Stimulated activated CD4-positive, alpha-beta T cell treated with anti-CD3 and anti-CD28 coated beads, Interleukin-12 subunit alpha, Interleukin-12 subunit beta, amount 100 ng/mL, for 4 hours (primary cell): ENCODE results near the gene NUP43.
"Not testable (repeated sequence)": the region's sequence is repeated elsewhere in the genome, so short reads cannot be mapped to it uniquely, and the experiment has no call there.

Source experiments
- DNase-seq: peaks from one replicate; pipeline ENCODE4 v3.0.0-alpha.2; 2020

Gene NUP43

GRCh38 chr6:149746147-149746946 lies at the start of gene NUP43:
Gene NUP43, minus strand, starts transcription at chr6:149746529. Its CDS starts 34 bp downstream, at chr6:149746495.
- DNase-seq = peak; percentile 92

- no peak for DNase-seq
These were observed 37.2 kb upstream of the NUP43 start for GRCh38 chr6:149783551-149783950.

- DNase-seq = no peak
These were observed 36.0 kb upstream of the NUP43 start for GRCh38 chr6:149782337-149782736.

- DNase-seq = no peak
These were observed 35.4 kb upstream of the NUP43 start for GRCh38 chr6:149781715-149782114.

- no peak for DNase-seq
These were observed 33.3 kb upstream of the NUP43 start for GRCh38 chr6:149779644-149779963.

- DNase-seq = no peak
These were observed 31.3 kb upstream of the NUP43 start for GRCh38 chr6:149777624-149778023.

GRCh38 chr6:149771925-149772324 lies 25.6 kb upstream of the NUP43 start:
- DNase-seq = no peak

GRCh38 chr6:149771185-149771584 lies 24.9 kb upstream of the NUP43 start:
- no peak for DNase-seq

- no peak for DNase-seq
These were observed 23.3 kb upstream of the NUP43 start for GRCh38 chr6:149769676-149770075.

- DNase-seq = no peak
These were observed 19.9 kb upstream of the NUP43 start for GRCh38 chr6:149766156-149766769.

GRCh38 chr6:149763866-149764265 lies 17.5 kb upstream of the NUP43 start:
- DNase-seq = no peak

GRCh38 chr6:149761438-149761837 lies 15.1 kb upstream of the NUP43 start:
- no peak for DNase-seq

- no peak for DNase-seq
These were observed 9.9 kb upstream of the NUP43 start for GRCh38 chr6:149756261-149756636.

- no peak for DNase-seq
These were observed 9.3 kb upstream of the NUP43 start for GRCh38 chr6:149755300-149756260.

- no peak for DNase-seq
These were observed 8.2 kb upstream of the NUP43 start for GRCh38 chr6:149754548-149754947.

- DNase-seq = not testable (repeated sequence)
These were observed 7.0 kb upstream of the NUP43 start for GRCh38 chr6:149753374-149753637.

- no peak for DNase-seq
These were observed 6.5 kb upstream of the NUP43 start for GRCh38 chr6:149752600-149753373.

- DNase-seq = not testable (repeated sequence)
These were observed 5.6 kb upstream of the NUP43 start for GRCh38 chr6:149751920-149752319.

GRCh38 chr6:149751239-149751638 lies 4.9 kb upstream of the NUP43 start:
- no peak for DNase-seq

GRCh38 chr6:149750136-149750609 lies 3.8 kb upstream of the NUP43 start:
- peak; percentile 55 for DNase-seq

GRCh38 chr6:149749594-149750135 lies 3.3 kb upstream of the NUP43 start, which contains the start of gene PCMT1:
Gene PCMT1, plus strand, starts transcription at chr6:149749741. Its CDS starts 161 bp downstream, at chr6:149749902.
- DNase-seq = peak; percentile 86

- DNase-seq = not testable (repeated sequence)
These were observed 2.8 kb upstream of the NUP43 start for GRCh38 chr6:149749082-149749593.
